HL-60 (cell line): ENCODE measurements around the gene FLAD1.

ENCODE experiments used
- DNase-seq, 2 experiments: peaks; one replicate each; pipeline ENCODE4 v3.0.0-alpha.2; 2010 to 2020; ENCODE audit warnings: low read depth in 1 of 2, low spot score in 1 of 2
- H3K27ac ChIP-seq: fragments of 250-450 bp; sonication (Bioruptor Pico); replicated peaks from 2 replicates; pipeline ENCODE4 v1.5.1; 2020; ENCODE audit warnings: mild to moderate bottlenecking, moderate library complexity
- H3K27me3 ChIP-seq: fragments of 250-450 bp; sonication (Bioruptor Pico); 2 replicates; pipeline ENCODE4 v1.5.1; 2021; ENCODE audit warnings: mild to moderate bottlenecking, moderate library complexity; ENCODE audit not compliant: insufficient read depth, poor library complexity, severe bottlenecking
- H3K4me3 ChIP-seq: replicated peaks from 2 replicates; pipeline ENCODE4 v1.5.1; 2011; ENCODE audit warnings: mild to moderate bottlenecking, control low read depth, low read length; ENCODE audit not compliant: insufficient read depth
- CTCF ChIP-seq: IDR thresholded peaks from one replicate; pipeline ENCODE4 v1.5.1; 2011; ENCODE audit warnings: low read length, control low read depth, inconsistent platforms; ENCODE audit not compliant: insufficient read depth
- GABPA ChIP-seq: IDR thresholded peaks from 2 replicates; pipeline ENCODE4 v1.6.1; 2012; ENCODE audit warnings: low read depth
- POLR2AphosphoS5 ChIP-seq: IDR thresholded peaks from 2 replicates; pipeline ENCODE4 v1.6.1; 2012; ENCODE audit warnings: low read depth
- REST ChIP-seq: IDR thresholded peaks from 2 replicates; pipeline ENCODE4 v1.6.1; 2012; ENCODE audit warnings: low read depth; ENCODE audit not compliant: insufficient replicate concordance
- SPI1 ChIP-seq: IDR thresholded peaks from 2 replicates; pipeline ENCODE4 v1.6.1; 2012; ENCODE audit warnings: low read depth, mild to moderate bottlenecking, borderline replicate concordance

Gene FLAD1

GRCh38 chr1:154938604-154939399 is 44.3 kb upstream of the FLAD1 start:
- no peak for TF ChIP-seq GABPA
- TF ChIP-seq SPI1, result no peak
- TF ChIP-seq POLR2AphosphoS5, result no peak
- no peak for TF ChIP-seq REST
- no peak for TF ChIP-seq CTCF
- DNase-seq, result no peak
- Histone ChIP-seq H3K27ac (no peak overlapping the region), H3K4me3 (no peak overlapping the region), H3K27me3 (no peaks in the 10 kb centered on the region)

GRCh38 chr1:154940213-154940560 is 43.0 kb upstream of the FLAD1 start:
- no peaks in the 10 kb centered on the region for H3K27me3 ChIP-seq
- H3K4me3 ChIP-seq, result no peak overlapping the region
- no peak for TF ChIP-seq REST
- TF ChIP-seq GABPA, result no peak
- no peak for TF ChIP-seq POLR2AphosphoS5
- no peak for TF ChIP-seq SPI1
- TF ChIP-seq CTCF, result no peak
- H3K27ac ChIP-seq, result no peak overlapping the region
- DNase-seq, result no peak

GRCh38 chr1:154940651-154941194 is 42.4 kb upstream of the FLAD1 start:
- H3K27ac ChIP-seq, result no peak overlapping the region
- no peaks in the 10 kb centered on the region for H3K27me3 ChIP-seq
- TF ChIP-seq POLR2AphosphoS5, result no peak
- no peak for TF ChIP-seq REST
- TF ChIP-seq CTCF, result no peak
- TF ChIP-seq GABPA, result no peak
- TF ChIP-seq SPI1, result no peak
- no peak overlapping the region for H3K4me3 ChIP-seq
- no peak for DNase-seq
